Small intestine (tissue), 7 donors: ENCODE measurements around the gene RND1. TPM values are rescaled to one million over a fixed set of nuclear protein-coding genes. Genes with fewer than 3 reads are reported as not detected.

Experiments used
- DNase-seq, 2 donors: peaks; one replicate each; pipeline versions ENCODE4 v3.0.0 to v3.0.0-alpha.2; 2013
- FAIRE-seq: peaks from 2 replicates; lab custom pipeline; 2012; peaks lifted over from hg19 to GRCh38; lab: Jason Lieb, UNC
- H3K27ac ChIP-seq, 3 donors: one replicate each; pipeline ENCODE4 v1.5.1; 2013; ENCODE audit warnings: low read length in 2 of 3, mild to moderate bottlenecking in 2 of 3, control low read depth in 1 of 3, inconsistent platforms in 1 of 3, low read depth in 1 of 3, moderate library complexity in 1 of 3
- H3K27me3 ChIP-seq, 3 donors: one replicate each; pipeline ENCODE4 v1.6.1; 2013; ENCODE audit warnings: low read length in 3 of 3, inconsistent platforms in 1 of 3; ENCODE audit not compliant: control insufficient read depth in 3 of 3, insufficient read depth in 3 of 3
- H3K36me3 ChIP-seq, 3 donors: one replicate each; pipeline ENCODE4 v1.6.1; 2013; ENCODE audit warnings: low read length in 3 of 3, inconsistent platforms in 1 of 3, low read depth in 1 of 3, mild to moderate bottlenecking in 1 of 3, moderate library complexity in 1 of 3; ENCODE audit not compliant: control insufficient read depth in 3 of 3, insufficient read depth in 2 of 3
- H3K4me1 ChIP-seq, 3 donors: one replicate each; pipeline ENCODE4 v1.6.1; 2013; ENCODE audit warnings: low read length in 2 of 3, inconsistent platforms in 1 of 3, low read depth in 1 of 3, mild to moderate bottlenecking in 1 of 3, moderate library complexity in 1 of 3; ENCODE audit not compliant: control insufficient read depth in 3 of 3, insufficient read depth in 2 of 3
- H3K4me3 ChIP-seq, 3 donors: one replicate each; pipeline ENCODE4 v1.5.1; 2013; ENCODE audit warnings: low read length in 3 of 3, control low read depth in 1 of 3, inconsistent platforms in 1 of 3, low read depth in 1 of 3, mild to moderate bottlenecking in 1 of 3, moderate library complexity in 1 of 3
- H3K9me3 ChIP-seq, 2 donors: one replicate each; pipeline ENCODE4 v1.6.1; 2013; ENCODE audit warnings: low read depth in 1 of 2, low read length in 1 of 2; ENCODE audit not compliant: control insufficient read depth in 2 of 2, insufficient read depth in 1 of 2
- WGBS, 3 donors: extraction: QIAGEN DNeasy Blood & Tissue Kit; methylation state at CpG; one replicate each; pipeline ENCODE4 v1.1.7; 2013; 5-methylcytosine and 5-hydroxymethylcytosine counted together
- polyA plus RNA-seq, 4 donors: library from polyadenylated mRNA; stranded (reverse) in 3 of 4; unstranded in 1 of 4; fragments of 200-250 nt in 3 of 4; fragments of 120-200 nt in 1 of 4; gene quantifications; one replicate each; pipeline versions ENCODE4 v1.2.1 to v1.2.3, GENCODE V29; 2013
- donor health status: healthy with polysubstance abuse.
- donor health status: control.
- donor health status: control.
- donor health status: Bipolar disorder and iron deficiency.
- donor health status: healthy.

Gene RND1
- polyA plus RNA-seq, 4 donors = 1.3 to 6.3 (median 4.3) TPM

DNA sequence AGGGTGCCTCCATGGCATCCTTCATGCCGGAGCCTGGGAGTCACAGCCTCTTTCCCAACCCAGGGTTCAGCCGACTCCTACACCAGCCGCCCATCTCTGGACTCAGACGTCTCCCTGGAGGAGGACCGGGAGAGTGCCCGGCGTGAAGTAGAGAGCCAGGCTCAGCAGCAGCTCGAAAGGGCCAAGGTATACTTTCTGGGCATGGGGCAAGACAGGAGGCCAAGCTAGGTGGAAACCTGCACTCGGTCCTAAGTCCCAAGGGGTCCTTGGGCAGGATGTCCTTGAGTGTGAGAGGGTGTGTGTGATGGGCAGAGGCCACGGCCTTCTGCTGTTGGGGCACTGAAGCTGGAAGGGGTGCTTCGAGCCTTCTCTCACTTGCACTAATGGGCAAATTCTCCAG, 42.4 kb downstream of the RND1 start:
- DNase-seq = no peak
- H3K4me1 ChIP-seq = peaks cover 0 to 7% (median 3%) of the 10 kb centered on the region in 3 donors
- H3K9me3 ChIP-seq = no peaks in the 10 kb centered on the region
- H3K36me3 ChIP-seq = peaks cover 0 to 52% (median 0%) of the 10 kb centered on the region in 3 donors
- H3K27me3 ChIP-seq = peaks cover 0 to 6% (median 0%) of the 10 kb centered on the region in 3 donors
- no peak overlapping the region for H3K4me3 ChIP-seq
- no peak overlapping the region for H3K27ac ChIP-seq
- no peak for FAIRE-seq
- WGBS, 3 donors = 91 to 96% (median 93%) methylated on average over 11 of the region's 11 CpGs

DNA sequence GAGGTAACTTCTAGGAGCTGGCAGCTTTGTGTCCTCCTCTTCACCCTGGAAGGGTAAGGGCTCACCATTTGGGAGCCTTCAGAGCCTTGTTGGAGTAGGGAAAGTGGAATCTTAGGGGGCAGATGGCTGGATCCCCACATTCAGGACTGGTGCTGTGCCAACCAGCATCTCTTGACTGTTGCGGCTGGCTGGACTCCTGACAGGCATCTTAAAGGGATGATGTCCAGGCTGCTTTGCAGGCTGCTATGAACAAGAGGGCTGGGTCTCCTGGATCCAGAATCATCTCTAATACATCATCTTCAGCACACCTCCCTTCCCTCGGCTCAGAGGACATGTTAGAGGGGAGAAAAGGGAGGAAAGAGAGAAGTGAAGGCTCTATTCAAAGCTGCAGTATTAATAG, 43.0 kb downstream of the RND1 start:
- WGBS, 3 donors = 52 to 72% (median 56%) methylated on average over 2 of the region's 2 CpGs
- DNase-seq (no peak), FAIRE-seq (no peak)
- peaks cover 0 to 46% (median 0%) of the 10 kb centered on the region in 3 donors for H3K36me3 ChIP-seq
- peaks cover 0 to 10% (median 0%) of the 10 kb centered on the region in 3 donors for H3K27me3 ChIP-seq
- H3K27ac ChIP-seq = no peak overlapping the region
- H3K4me1 ChIP-seq = peaks cover 0 to 13% (median 3%) of the 10 kb centered on the region in 3 donors
- no peak overlapping the region for H3K4me3 ChIP-seq
- no peaks in the 10 kb centered on the region for H3K9me3 ChIP-seq

DNA sequence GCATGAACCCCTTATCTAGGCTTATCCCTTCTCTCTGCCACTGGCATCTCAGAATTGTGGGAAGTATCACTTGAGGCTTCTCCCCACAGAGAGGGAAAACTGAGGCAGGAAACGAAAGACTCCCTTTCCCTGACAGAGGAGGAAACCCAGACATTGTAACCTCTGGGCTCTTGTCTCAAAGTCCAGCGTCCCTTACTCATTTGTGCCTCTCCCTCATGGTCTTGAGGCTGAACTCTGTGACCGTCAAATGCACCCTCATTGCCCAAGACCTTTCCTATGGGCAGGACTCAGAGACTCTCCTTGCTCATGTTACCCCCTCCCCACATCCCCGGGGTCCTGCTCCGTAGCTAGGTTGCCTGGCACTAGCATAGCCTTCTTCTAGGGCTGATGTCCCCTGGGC, 43.5 kb downstream of the RND1 start:
- DNase-seq = peak in 1 of 2 donors; percentile 65
- WGBS, 3 donors = 17 to 74% (median 44%) methylated on average over 5 of the region's 5 CpGs

DNA sequence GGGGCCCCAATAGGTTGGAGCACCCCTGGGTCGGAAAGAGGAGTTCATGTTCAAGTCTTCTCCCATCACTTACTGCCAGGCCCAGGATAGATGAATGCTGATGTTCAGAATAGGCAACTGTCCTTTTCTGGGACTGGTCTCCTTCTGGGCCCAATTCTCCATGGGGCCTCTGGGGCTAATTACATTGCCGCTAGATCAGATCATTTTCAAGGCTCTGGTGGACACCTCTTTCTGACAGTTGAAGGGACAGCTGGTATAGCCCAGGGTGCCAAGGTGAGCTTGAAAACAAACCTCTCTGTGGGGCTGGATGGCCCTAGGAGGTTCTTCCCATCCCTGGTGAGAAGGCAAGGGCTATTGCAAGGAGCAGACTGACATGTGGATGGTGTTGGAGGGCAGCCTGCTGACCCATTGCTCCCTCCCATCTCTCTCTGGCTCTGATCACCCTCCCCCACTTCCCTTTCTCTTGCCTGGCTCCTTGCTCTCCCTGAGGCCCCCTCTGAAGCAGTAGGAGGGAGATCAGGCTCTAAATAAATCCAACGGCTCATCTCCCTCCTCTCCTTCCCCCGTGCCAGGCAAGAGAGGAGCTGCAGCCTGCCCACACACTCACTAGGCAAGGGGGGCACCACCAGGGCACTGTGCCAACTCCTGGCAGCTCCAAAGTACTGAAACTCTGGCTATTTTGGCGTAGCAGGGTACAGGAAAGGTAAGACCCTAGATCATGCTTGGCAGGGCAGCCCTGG, 45.5 kb downstream of the RND1 start:
- DNase-seq (no peak), FAIRE-seq (no peak)
- 73 to 90% (median 89%) methylated on average over 4 to 5 of the region's 5 CpGs for WGBS, 3 donors
- peaks cover 0 to 21% (median 0%) of the 10 kb centered on the region in 3 donors for H3K36me3 ChIP-seq
- no peak overlapping the region for H3K4me3 ChIP-seq
- peaks cover 0 to 16% (median 0%) of the 10 kb centered on the region in 3 donors for H3K27me3 ChIP-seq
- H3K4me1 ChIP-seq = peaks cover 0 to 27% (median 10%) of the 10 kb centered on the region in 3 donors
- no peak overlapping the region for H3K27ac ChIP-seq
- no peaks in the 10 kb centered on the region for H3K9me3 ChIP-seq

More for the DNA sequence above, 43.5 kb downstream of the RND1 start:
- H3K4me3 ChIP-seq = no peak overlapping the region
- peaks cover 0 to 40% (median 0%) of the 10 kb centered on the region in 3 donors for H3K36me3 ChIP-seq
- peaks cover 0 to 14% (median 3%) of the 10 kb centered on the region in 3 donors for H3K4me1 ChIP-seq
- no peaks in the 10 kb centered on the region for H3K9me3 ChIP-seq
- FAIRE-seq = no peak
- no peak overlapping the region for H3K27ac ChIP-seq
- H3K27me3 ChIP-seq = peaks cover 0 to 16% (median 0%) of the 10 kb centered on the region in 3 donors

DNA sequence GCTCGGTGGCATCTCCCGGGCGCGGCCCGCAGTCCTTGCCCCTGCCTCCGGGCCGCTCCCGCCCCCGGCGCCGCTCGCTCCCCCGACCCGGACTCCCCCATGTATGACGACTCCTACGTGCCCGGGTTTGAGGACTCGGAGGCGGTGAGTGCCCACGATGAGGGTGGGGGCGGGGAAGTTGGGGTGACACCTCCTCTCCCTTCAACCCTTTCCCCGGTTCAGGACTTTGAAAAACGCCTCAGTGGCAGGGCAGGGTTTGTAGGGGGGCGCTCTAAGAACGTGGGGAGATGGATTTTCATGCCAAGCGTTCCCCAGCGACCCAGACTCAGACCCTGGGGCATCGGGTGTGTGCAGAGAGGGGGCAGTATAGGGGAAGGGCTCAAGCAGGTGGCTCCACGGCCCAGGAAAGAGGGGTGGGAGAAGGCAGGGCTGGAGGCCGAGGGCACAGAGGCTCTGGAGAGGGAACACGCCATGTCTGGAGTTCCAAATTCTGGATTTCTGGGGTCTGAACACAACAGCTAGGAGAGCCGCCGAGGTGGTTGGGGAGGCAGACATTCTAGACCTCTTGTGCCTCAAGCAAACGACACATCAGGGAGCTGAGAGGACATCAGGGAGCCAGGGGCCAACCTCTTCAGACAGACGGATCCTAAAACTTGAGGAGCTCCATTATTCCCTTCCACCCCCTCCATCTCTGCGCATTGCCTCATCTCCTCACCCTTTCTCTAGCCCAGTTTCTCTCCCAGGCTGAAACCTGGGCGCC, 46.7 kb downstream of the RND1 start:
- no peaks in the 10 kb centered on the region for H3K9me3 ChIP-seq
- WGBS, 3 donors = 19 to 22% (median 20%) methylated on average over 31 to 37 of the region's 37 CpGs

DNA sequence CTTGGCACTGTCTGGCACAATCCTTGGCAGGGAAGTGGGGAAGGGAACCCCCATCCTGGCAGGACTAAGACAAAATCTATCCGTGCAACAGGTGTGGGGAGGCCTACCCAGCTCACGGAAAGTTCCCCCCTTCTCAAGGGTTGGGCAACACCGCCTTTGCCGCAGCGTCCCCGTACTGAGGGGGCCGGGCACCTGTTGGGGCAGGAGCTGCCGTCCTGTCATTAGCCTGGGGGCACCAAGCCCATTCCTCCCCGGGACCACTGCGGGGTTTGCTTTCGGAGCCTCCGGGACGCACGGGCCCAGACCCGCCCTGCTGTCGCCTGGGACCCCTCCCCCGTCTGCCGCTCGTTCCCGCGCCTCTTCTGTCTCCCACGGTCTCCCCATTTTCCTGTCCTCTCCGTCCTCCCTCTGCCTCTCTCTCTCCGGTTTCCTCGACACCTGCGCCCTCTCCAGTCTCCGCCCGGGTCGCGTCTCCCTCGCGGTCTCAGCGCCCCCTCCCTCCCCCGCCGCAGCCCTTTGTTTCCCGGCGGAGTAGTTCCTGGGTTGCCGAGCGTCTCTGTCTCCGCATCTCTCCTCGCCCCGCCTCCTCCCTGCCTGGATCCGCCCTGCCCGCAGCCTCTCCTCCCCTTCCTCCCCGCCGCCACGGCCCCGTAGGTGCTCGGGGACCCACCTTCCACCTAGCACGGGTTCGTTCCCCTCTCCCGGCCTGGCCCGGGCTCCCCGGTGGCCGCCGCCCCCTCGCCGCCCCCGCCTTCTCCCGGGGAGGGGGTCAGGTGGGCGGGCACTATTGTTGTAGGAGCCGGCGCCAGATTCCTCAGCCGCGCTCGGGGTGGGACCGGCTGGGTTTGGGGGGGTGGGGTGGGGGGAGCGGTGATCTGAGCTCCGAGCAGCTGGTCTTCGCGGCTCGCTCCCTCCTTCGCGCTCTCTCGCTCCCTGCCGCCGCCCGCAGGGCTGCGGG, 47.5 kb downstream of the RND1 start, which contains the start of gene CACNB3:
TSS of gene CACNB3 (plus strand) at position 624 of the 958 bp plus-strand sequence. CDS start 434 bp downstream, outside the sequence.
- peak; percentile 67 to 81 for DNase-seq
- H3K9me3 ChIP-seq = no peaks in the 10 kb centered on the region
- peak within 1 kb of the TSS; percentile 42 to 73 (median 58) for H3K4me3 ChIP-seq
- H3K27me3 ChIP-seq = peaks cover 0 to 16% (median 0%) of the 10 kb centered on the region in 3 donors
- peaks cover 0 to 7% (median 0%) of the 10 kb centered on the region in 3 donors for H3K36me3 ChIP-seq
- WGBS, 3 donors = 0 to 2% (median 1%) methylated on average over 45 to 79 of the region's 79 CpGs
- no peak within 1 kb of the TSS for H3K27ac ChIP-seq
- no peak for FAIRE-seq
- peaks cover 0 to 37% (median 10%) of the 10 kb centered on the region in 3 donors for H3K4me1 ChIP-seq

More for the DNA sequence above, 46.7 kb downstream of the RND1 start:
- Histone ChIP-seq H3K27ac (no peak overlapping the region), H3K4me1 (peaks cover 0 to 31% (median 10%) of the 10 kb centered on the region in 3 donors), H3K4me3 (peak overlapping the region; percentile 42 to 73 (median 58)), H3K27me3 (peaks cover 0 to 16% (median 0%) of the 10 kb centered on the region in 3 donors), H3K36me3 (peaks cover 0 to 12% (median 0%) of the 10 kb centered on the region in 3 donors)
- DNase-seq (no peak), FAIRE-seq (no peak)

DNA sequence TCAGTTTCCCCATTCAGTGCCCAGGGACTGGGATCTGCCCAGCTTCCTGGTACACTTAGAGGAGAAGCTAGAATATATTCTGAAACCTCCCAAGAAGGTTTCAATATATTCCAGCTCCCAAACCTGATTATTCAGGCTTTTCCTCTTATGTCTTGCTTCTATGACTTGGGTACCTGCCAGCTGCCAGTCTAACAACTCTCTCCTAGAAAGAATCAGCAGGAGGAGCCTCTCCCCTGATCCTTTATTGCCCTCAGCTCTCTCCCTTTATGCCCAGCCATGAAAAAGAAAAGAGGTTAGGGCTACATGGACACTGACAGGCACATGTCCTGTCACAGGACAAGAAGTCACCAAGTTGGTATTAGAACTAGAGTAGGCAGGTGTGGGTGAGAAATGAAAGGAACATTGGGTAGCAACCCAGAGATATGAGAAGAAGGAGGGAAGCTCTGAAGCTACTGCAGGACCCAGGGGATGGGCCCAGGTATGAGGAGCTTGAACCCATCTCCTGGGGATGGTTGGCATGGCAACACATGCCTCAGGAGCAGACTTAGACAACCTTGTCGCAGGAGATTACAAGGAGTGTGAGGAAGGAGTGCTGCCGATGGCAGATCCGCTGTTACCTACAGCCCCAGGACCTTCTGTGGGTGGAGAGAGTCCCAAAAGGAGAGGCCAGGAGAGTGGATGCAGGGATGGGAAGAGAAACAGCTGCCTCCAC, 49.4 kb downstream of the RND1 start:
- Histone ChIP-seq H3K27me3 (peaks cover 0 to 16% (median 0%) of the 10 kb centered on the region in 3 donors), H3K9me3 (no peaks in the 10 kb centered on the region), H3K36me3 (peaks cover 0 to 2% (median 0%) of the 10 kb centered on the region in 3 donors), H3K27ac (peak overlapping the region in 1 of 3 donors; percentile 93), H3K4me3 (peak overlapping the region in 1 of 3 donors; percentile 86), H3K4me1 (peaks cover 0 to 42% (median 7%) of the 10 kb centered on the region in 3 donors)
- DNase-seq = peak; percentile 37 to 54
- WGBS, 3 donors = 66 to 84% (median 84%) methylated on average over 3 of the region's 3 CpGs
- no peak for FAIRE-seq
